ENCODE data around the gene COA8. TPM values are rescaled to one million over a fixed set of nuclear protein-coding genes. Genes with fewer than 3 reads are reported as not detected.

COA8 gene
- total and polyA plus RNA-seq, 2 of the 4 experiments (the other 2 are of a cell fraction): 12.2 to 21.1 TPM

DNA sequence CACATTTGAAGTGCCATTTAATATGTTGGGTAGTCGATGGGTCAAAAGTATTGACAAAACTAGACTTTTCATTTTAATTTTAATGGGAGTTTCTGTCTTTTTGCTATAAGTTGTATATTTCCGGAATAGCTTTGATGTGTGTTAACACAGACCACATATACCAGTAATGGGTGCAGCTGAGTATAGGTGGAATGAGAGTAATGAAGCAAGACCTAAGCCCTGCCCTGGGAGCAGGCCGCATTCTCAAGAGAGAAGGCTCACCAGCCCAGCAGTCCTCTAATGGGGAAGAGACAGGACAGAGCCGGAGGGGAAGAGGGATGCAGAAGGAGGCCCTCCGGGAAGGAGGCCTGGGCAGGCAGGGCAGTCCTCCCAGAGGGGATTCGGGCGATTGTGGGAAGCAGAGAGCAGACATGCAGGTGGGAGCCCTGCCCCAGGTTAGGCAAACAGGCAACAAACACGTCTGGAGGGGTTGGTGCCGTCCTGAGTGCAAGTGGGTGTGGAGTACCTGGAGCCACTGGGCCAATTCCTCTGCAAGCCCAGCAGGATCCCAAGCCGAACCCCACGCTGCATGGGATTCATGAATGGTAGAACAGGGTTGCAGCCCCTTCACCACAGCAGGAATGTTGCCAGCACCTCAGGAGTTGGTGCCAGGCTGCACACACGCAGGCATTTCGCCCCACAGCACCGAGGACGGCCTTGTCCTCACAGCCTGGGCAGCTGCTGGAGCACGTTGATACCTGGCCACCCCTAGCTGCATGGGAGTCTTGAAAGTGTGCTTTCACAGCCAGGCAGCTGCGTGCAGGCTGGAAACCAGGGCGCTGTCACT is 48.0 kb upstream of the COA8 start (continued):
- TF ChIP-seq CHD1 (IDR thresholded peaks at IDR 0.05; ENCODE audit: low read depth, low read length): no peak

DNA sequence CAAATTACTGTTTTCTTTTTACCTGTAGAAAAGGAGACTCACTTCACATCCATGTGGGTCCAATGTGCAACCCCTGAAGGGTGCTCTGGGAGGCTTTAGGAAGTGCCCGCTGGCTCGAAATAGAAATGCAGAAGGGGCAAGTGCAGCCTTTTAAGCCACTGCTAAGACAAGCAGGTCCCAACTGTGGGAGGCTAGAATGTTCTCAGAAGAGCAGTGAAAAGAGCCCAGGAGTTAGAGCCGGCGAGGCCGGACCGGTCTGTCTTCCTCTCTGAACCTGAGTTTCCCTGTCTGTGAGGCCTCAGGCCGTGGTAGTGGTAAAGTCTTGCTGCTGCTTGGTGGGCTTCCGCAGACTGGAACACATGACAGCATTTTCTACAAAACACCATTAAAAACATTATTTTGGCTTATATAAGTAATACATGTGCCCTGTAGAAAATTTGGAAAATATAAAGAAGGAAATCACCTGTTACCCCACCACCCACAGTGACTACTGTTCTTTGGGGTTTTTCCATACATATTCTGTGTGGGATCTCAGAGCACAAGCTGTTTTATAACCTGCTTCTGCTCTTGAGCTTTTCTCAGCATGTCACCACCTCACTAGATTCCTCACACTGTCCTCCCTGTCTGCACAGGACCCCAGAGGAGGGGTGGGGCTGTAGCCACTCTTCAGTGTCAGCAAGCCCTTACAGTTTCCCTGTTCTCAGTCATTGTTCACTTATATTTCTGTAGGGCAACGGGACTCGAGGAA is 46.2 kb upstream of the COA8 start:
- in situ Hi-C loops (cut with MboI; ENCODE audit: low sequenced_read_pairs): no loop called here
- Histone ChIP-seq H3K79me1 (ENCODE audit: low read depth in 1 of 2, low read length in 2 of 2) (0 out of 4 replicates have a peak, but pooled peaks cover 0 to 7% of the 10 kb centered on the region in 2 experiments), H2BK120ac (ENCODE audit: low read depth, low read length) (no peak overlapping the region), H3K4me3 (ENCODE audit: insufficient read depth, low read depth, low read length) (no peak overlapping the region), H3K56ac (ENCODE audit: extremely low read depth, insufficient read depth, low read length) (no peak overlapping the region), H4K91ac (ENCODE audit: insufficient read depth, low read depth, low read length) (no peak overlapping the region), H3K14ac (replicated peaks; ENCODE audit: low read depth, low read length) (no peak overlapping the region), H3K9me1 (ENCODE audit: insufficient read depth, low read length) (no peaks in the 10 kb centered on the region), H3K9me3 (ENCODE audit: control insufficient read depth, insufficient read depth, low read length) (no peaks in the 10 kb centered on the region), H4K20me1 (ENCODE audit: insufficient read depth, low read length) (peaks cover 24% of the 10 kb centered on the region), H3K9ac (ENCODE audit: low read depth, low read length) (no peak overlapping the region), H3K4ac (ENCODE audit: low read depth, low read length) (no peak overlapping the region), H3K36me3 (ENCODE audit: control insufficient read depth, insufficient read depth, low read length) (peaks cover 4% of the 10 kb centered on the region; the same call in 1 of the 2 replicates), H3K18ac (ENCODE audit: low read depth, low read length) (no peak overlapping the region), H2BK15ac (ENCODE audit: low read depth, low read length) (no peak overlapping the region), H2AK5ac (ENCODE audit: low read depth, low read length) (no peak overlapping the region), H3K4me1 (ENCODE audit: control insufficient read depth, insufficient read depth, low read length) (peaks cover 20% of the 10 kb centered on the region), H3K23ac (ENCODE audit: low read depth, low read length) (no peak overlapping the region), H2AK9ac (replicated peaks; ENCODE audit: low read depth, low read length, poor library complexity) (no peak overlapping the region), H4K5ac (ENCODE audit: low read depth, low read length) (no peak overlapping the region), H3K27me3 (ENCODE audit: control insufficient read depth, insufficient read depth, low read length) (no peaks in the 10 kb centered on the region), H3K4me2 (ENCODE audit: low read depth, low read length) (no peak overlapping the region), H3K27ac (ENCODE audit: insufficient read depth, low read length) (no peak overlapping the region), H2BK5ac (ENCODE audit: low read depth, low read length, poor library complexity, severe bottlenecking) (no peak overlapping the region), H4K8ac (ENCODE audit: low read depth in 2 of 2, low read length in 2 of 2) (no peak overlapping the region), H2AFZ (replicated peaks; ENCODE audit: low read length, poor library complexity) (no peak overlapping the region), H2BK20ac (ENCODE audit: low read depth, low read length) (no peak overlapping the region)
- BruUV-seq (replicated peaks): no TSS peak
- TF ChIP-seq POLR2A (IDR thresholded peaks at IDR 0.05; ENCODE audit: low read depth, low read length) (no peak), RCOR1 (IDR thresholded peaks at IDR 0.05; ENCODE audit: insufficient replicate concordance, low read length) (no peak), ELK1 (IDR thresholded peaks at IDR 0.05; ENCODE audit: borderline replicate concordance, low read depth, low read length) (no peak), RAD21 (IDR thresholded peaks at IDR 0.05; ENCODE audit: low read length) (no peak), SMC3 (IDR thresholded peaks at IDR 0.05; ENCODE audit: low read depth, low read length) (no peak), CHD1 (IDR thresholded peaks at IDR 0.05; ENCODE audit: low read depth, low read length) (no peak), MAFK (IDR thresholded peaks at IDR 0.05; ENCODE audit: low read depth, low read length) (no peak), BHLHE40 (IDR thresholded peaks at IDR 0.05; ENCODE audit: low read depth, low read length) (no peak), NFE2L2 (IDR thresholded peaks at IDR 0.05; ENCODE audit: low read depth, low read length) (no peak)
- TF ChIP-seq, protein P1, sequence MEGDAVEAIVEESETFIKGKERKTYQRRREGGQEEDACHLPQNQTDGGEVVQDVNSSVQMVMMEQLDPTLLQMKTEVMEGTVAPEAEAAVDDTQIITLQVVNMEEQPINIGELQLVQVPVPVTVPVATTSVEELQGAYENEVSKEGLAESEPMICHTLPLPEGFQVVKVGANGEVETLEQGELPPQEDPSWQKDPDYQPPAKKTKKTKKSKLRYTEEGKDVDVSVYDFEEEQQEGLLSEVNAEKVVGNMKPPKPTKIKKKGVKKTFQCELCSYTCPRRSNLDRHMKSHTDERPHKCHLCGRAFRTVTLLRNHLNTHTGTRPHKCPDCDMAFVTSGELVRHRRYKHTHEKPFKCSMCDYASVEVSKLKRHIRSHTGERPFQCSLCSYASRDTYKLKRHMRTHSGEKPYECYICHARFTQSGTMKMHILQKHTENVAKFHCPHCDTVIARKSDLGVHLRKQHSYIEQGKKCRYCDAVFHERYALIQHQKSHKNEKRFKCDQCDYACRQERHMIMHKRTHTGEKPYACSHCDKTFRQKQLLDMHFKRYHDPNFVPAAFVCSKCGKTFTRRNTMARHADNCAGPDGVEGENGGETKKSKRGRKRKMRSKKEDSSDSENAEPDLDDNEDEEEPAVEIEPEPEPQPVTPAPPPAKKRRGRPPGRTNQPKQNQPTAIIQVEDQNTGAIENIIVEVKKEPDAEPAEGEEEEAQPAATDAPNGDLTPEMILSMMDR (conservative IDR thresholded peaks at IDR 0.05; ENCODE audit: low read depth, low read length): no peak
- ATAC-seq (ENCODE audit: low read depth) (no peak), DNase-seq (no peak)
- intact Hi-C loops (cut with micrococcal nuclease): no loop called here
- dilution Hi-C loops (cut with HindIII; ENCODE audit: low sequenced_read_pairs, unreplicated experiment): no loop called here
- ChIA-PET POLR2A (ENCODE audit: unreplicated experiment) (no interaction called here), CTCF (no interaction called here)
- 84% methylated on average over 6 of the region's 10 CpGs; no CpG with 5 or more reads in 1 of the 2 experiments for WGBS, 2 experiments (ENCODE audit: extremely low coverage in 2 of 2, insufficient read length in 1 of 2)
